Measurements from ENCODE around the gene TMEM161B.

TMEM161B gene

DNA sequence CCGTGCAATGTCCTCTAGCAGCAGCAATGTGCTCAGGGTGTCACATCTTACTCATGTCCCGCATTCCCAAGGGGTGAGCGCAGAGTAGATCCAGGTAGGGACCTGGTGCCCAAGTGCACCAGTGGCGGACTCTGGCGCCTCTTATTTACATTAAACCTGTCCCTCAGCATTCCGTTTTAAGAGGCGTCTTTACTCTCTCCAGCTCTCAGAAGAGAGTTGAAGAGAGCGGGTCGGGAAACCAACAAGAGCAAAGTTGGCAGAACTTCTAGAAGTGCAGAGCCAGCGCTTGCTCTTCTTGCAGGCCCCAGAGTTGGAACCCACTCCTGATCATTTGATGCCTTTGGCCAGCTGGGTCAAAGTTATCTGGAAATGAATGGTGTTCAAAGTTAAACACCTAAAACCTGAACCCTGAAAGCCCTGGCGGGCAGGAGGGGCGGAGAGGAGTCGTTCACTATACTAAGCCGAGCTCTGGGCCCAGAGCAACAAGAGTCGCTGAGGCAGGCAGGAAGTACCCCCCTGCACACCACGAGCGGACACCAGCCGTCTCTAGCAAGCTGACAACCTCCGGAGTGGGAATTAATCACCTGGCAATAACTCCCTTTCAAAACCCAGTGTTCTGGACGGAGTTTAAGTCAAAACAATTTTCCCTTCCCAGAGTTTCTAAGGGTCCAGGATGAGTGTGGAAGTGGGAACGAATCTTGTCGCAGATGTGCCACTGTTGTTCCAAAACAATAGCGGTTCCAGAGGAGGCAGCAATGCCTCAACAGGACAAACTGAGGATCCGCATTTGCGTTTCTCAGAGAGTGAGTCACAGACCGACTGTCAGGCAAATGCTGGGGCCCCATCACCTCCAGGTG is 122.8 kb downstream of the TMEM161B start:
- no peak overlapping the region for H3K4me3 ChIP-seq (ENCODE audit: low read length)
- no peak for DNase-seq (ENCODE audit: low read depth)
- no peak for TF ChIP-seq CTCF (conservative IDR thresholded peaks at IDR 0.05; ENCODE audit: low read depth, low read length)

DNA sequence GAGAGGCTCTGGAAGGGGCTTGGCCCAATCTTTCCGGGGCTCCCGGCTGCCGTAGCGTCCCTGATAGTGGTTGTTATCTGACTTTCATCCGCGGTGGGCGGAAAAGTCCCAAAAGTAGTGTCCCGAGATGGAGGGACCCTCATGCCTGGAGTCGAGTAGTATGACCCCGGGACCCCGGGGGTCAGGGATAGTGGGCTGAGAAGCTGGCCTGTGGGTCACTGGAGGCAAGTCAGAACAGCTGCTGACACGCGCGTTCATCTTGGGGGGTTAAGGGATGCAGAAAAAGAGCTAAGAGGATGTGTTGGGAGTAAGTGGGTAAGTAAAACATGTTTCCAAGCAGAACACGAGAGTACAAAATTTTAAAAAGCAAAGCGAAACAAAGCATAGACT is 123.4 kb downstream of the TMEM161B start:
- no peak overlapping the region for H3K4me3 ChIP-seq (ENCODE audit: low read length)
- DNase-seq (ENCODE audit: low read depth) = no peak
- no peak for TF ChIP-seq CTCF (conservative IDR thresholded peaks at IDR 0.05; ENCODE audit: low read depth, low read length)

Measured in retinal pigment epithelial cell (primary cell).